HG03432 (cell line): ENCODE measurements around the gene C1orf105.
"Not testable (repeated sequence)": the region's sequence is repeated elsewhere in the genome, so short reads cannot be mapped to it uniquely, and the experiment has no call there.

ENCODE experiments used
- ATAC-seq: cut with Tn5 transposase; IDR thresholded peaks from one replicate; pipeline ENCODE4 v1.9.1; 2021; ENCODE audit warnings: mild to moderate bottlenecking, moderate library complexity; ENCODE audit not compliant: unreplicated experiment

C1orf105 gene

DNA sequence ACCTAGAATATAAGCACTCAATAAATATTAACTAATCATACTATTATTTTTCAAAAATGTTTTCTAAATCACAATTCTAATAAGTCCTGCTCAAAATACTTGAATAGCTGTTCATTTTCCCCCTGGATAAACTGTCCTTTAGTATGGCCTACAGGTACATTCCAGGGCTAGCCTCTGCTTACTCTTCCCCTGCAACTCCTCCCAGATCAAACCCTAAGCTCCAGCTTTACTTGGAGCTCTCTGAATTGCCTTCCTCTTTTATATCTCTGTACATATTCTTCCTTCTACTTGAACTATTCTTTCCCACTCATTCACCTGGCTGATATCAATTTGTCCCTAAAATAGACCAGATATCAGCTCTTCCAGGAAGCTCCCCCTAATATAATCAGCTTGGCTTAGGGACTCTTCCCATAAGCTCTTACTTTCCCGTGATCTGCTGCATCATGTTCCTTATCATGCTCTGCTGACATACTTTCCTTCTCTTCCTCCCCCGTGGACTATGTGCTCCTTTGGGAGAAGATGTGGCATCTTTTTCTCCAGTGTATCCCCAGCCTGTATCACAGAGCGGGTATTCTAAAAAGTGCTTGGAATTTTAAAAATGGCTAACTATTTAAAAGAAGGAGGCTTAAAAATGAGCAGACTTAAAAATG lies 66.4 kb downstream of the C1orf105 start:
- no peak for ATAC-seq

DNA sequence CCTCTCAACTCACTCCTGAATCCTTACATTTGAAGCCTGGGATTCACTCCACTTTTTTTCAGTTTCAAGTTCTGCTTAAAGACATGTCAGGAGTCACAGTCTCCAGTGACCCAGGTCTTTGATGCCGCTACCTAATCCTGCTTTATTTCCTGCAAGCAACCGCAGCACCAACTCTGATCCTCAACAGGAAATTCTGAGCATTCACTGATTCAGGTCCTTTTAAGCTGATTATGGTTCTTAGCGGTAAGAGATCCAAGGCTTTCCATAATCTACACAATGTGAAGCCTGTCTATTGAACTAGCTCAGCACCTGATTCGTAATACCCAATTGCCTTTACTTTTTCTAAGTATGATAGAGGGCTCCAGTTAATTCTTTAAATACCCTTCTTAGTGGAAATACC lies 67.1 kb downstream of the C1orf105 start:
- no peak for ATAC-seq

DNA sequence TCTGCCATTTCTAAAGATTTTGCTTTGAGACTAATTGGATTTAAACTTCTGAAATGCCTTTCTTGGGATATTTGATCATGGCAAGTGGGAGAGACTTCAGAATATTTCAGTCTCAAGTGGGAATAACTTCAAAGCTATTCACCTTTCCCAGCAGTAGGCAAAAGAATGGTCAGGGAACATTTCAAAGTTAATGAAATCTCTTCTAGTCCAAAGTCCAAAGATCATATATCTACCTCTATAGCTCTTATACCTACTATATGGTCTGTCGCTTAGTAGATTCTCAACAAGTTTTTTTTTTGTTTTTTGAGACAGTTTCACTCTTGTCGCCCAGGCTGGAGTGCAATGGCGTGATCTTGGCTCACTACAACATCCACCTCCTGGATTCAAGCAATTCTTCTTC lies 67.9 kb downstream of the C1orf105 start:
- ATAC-seq, result no peak

DNA sequence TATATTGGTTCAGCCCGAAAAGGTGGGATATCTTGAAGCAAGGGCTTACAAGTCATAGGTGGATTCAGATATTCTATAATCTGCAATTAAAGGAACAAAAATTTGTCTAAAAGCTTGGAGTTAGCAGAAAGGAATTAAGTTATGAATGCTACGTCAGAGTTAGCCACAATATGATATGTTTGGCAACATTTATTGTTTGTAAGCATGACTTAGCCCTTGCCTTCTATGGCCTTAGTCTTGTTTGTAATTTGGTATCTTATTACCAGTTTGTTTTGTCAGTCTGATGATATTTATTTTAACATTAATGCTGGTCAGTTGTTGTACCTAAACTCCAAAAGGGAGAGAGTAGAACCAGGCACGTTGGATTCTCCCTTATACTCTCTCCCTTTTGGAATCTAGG lies 69.4 kb downstream of the C1orf105 start:
- ATAC-seq, result no peak

DNA sequence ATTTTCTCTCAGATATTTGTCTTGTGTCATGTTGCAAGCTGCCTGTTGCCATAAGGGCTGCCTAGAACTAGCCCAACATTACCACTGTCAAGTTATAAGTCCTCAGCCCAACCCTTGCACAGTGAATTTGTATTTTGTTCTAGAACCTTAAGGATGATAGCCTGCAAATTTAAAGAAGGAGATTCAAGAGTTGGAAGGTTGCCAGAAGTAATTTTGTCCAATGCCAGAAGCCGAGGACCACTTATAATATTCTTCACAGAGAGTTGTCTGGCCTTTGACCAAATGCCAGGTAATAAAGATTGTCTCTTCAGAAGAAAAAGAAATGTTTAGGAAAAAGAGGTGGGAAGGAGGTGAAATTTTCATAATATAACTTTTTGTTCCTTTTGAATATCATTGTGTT lies 71.9 kb downstream of the C1orf105 start:
- no peak for ATAC-seq

DNA sequence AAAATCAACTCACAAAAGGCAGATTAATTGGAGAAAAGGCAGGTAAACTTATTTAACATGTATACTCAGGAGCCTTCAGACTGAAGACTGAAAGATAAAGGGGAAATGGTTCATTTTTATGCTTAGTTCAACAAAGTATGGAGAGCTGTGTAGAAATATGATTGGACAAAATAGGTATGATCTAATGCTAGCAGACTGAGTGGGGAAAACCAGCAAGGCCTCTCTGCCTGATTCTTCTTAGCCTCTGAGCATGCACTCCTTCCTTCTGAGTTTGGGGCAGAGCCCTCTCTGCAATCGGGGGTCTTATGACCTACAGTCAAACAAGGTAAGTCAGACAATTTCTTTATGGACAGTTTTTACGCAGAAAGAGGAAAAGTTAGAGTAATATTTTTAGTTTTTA lies 73.7 kb downstream of the C1orf105 start:
- ATAC-seq, result no peak

DNA sequence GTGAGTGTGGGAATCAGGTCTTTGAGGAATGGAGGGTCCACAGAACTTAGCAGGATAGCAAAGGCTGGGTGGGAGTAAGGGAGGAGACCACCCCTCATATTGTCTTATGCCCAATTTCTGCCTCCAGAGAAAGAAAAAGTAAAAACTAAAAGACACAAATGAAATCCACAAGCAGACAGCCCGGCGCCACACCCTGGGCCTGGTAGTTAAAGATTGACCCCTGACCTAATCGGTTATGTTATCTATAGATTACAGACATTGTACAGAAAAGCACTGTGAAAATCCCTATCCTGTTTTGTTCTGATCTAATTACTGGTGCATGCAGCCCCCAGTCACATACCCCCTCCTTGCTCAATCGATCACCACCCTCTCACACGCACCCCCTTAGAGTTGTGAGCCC lies 75.6 kb downstream of the C1orf105 start:
- ATAC-seq, result not testable (repeated sequence)

DNA sequence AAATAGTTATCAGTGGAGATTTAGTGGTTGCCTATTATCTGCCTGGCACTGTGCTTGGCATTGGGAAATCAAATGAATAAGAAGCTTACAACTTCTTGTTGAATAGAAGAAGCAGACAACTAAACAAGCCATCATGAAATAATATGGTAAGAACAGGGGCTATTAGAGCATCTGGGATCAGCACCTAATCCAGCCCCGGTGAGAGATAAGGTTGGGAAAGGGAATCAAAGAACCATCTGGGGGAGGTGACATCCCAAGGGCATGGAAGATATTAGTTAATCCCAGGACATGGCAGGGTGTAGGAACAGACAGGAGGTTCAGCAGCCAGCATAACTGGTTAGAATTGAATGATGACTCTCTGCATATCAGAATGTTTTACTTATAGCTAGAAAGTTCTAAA lies 76.2 kb downstream of the C1orf105 start:
- ATAC-seq, result no peak

DNA sequence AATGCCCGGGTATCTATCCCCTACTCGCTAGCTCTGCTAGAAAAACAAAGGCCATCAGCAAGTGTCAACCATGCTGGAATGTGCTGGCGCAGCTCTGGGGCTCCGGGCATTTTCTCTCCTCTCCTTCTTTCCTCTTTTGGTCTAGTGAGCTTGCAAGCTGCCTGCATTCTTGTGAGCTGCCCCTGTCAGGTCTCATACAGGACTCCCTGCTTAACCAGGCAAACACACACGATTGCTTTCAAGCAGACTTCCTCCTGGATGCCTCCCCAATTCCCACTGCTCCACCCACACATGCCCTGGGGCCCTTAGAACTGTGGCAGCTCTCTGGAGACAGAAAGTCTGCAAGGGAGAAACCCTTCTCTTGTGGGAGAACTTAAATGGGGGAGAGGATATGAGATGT lies 76.7 kb downstream of the C1orf105 start:
- no peak for ATAC-seq

DNA sequence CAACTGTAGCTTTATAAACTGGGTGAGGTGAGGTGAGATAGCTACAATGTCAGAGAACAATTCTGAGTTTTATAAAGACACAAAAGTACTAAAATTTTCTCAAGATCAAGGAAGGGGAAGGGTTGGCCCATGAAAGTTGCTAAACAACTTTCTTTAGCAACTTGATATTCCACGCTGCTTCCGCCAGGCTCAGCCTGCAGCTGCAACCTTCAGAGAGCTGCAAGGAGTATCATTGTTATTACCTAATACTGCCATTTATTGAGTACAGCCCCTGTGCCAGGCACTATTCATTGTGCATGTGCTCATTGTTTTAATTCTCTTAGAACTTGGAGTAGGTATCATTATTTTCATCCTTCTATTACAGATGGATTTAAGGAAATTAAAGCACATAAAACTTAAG lies 78.4 kb downstream of the C1orf105 start:
- ATAC-seq, result no peak

DNA sequence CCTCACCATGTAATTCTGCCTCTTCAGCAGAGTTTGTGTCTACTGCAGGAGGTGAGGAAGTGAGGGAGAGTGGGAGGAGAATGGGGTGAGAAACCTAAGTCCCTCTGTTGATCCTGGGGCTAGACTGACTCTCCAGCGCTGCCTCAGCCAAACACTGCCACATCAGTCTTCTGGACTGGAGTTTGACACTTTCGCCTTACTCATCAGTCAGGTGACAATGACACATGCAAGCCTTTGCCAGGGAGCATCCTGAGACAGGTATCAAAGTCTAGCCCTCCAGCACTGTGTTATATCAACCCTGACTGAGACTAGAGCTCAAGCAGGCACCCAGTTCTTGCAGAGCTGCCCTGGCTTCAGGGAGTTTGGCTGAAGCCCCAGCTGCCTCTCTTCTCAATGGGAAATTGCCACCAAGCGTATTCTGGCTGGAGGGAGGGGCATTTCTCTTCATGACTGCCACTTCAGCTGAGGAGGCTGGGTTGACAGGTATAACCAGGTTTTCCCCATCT lies 79.2 kb downstream of the C1orf105 start:
- ATAC-seq, result no peak

DNA sequence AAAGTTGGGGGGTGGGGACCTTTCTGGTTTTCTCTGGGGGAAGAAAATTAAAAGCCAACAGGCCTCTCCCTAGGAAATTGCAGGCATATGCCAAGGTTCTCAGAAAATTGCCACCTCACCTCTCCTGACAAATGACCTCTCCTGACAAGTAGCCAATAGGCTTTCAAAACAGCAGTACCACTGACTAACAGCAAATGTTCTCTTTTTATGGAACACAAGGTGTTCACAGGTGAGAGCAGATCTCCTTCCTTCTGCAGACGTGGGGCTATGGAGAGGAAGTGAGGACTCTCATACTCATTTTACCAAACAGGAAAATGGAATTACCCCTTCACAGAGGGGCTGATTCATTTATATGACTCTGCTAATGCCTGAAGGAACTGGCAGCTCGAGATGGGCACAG lies 79.7 kb downstream of the C1orf105 start:
- no peak for ATAC-seq

DNA sequence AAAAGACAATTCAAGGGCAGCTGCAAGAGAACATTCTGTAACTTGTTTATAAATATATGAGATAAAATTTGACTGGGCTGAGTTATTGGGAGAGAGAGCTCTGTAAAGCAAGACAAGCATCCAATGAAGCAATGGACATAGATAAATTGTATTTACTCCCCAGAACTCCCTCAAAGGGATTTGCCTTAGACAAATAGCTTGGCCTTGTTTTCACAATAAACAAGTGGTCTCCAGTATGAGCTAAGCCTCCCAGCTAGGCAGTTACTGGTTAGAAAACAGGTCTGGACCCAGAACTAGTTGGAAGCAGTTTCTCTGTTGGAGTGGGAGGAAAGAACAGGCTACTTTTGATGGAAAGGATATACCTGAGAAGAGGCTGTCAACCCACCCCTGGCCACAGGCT lies 87.3 kb downstream of the C1orf105 start:
- no peak for ATAC-seq

DNA sequence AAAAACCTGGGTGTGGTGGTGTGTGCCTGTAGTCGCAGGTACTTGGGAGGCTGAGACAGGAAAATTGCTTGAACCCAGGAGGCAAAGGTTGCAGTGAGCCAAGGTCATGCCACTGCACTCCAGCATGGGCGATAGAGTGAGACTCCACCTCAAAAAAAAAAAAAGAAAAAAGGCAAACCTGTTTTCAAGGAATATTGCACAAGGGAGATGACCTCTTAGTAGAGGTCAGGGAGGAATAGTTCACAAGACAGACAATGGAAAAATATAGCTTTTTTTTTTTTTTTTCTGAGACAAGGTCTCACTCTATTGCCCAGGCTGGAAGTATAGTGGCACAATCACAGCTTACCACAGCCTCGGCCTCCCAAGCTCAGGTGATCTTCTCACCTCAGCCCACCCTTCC lies 90.0 kb downstream of the C1orf105 start:
- ATAC-seq, result no peak

DNA sequence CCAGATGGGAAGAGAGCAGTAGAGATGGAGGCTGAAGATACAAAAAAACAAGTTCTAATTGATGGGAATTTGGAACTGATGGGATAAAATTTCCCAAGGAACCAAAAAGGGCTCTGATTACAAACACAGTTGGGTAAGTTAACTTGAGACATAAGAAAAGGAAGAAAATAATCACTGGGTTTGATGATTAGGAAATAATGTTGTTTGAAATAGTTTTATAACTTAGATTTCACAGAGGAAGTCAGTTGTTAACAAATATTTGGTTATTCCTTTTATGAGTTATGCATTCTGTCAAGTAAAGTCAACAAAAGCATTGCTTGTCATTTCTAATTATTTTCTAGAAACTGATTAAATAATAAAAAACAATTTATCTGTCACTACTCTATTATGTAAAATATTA lies 92.1 kb downstream of the C1orf105 start:
- ATAC-seq, result no peak

DNA sequence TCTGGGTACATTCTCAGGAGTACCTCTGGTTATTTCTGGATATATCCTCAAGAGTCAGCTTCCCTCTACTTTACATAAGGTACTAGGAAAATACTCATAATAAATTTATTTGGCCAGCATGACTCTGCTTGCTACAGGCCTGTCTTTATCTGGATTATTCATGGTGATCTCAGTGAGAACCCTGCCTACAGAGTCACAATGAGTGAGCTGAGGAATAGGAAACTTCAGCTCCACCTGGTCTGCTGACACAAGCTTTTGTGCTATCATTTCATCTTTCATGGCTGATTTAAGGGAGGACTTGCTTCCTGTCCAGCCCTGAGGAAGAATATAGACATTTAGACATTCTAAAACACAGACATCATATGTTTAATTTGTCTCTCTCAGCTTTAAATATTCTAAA lies 93.0 kb downstream of the C1orf105 start:
- ATAC-seq, result no peak

DNA sequence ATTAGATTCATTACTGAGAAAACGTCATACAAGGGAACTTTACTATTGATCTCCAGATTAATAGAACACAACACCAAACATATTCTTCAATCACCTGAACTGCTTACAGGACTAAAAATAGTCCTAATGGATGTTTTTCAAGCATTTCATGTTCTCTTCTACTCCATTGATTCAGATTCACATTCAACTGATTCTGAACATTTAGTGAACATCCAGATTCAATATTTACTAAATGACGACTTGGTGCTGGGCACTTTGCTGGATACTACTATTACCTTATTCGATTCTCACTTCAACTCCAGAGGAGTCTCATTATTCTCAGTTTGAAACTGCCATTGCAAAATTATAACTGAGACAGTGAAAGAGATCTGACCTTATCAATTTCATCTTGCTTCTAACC lies 93.6 kb downstream of the C1orf105 start:
- ATAC-seq, result no peak

DNA sequence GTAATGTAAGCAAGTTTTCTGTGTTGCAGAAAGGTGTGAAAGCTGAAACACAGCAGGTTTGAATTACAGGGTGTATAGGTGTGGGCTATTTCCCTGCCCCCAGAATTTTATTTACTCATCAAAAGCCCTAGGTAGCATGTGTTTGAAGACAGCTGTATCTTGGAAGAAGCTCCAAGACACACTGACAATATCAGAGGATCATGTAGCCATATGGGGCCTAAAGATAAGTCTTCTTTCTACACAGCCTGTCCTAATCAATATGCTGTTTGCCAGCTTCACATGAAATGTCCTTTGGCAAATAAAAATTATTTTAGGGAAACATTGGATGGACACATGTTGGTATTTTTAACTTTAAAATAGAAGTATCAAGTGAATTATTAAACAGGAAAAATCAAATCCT lies 95.0 kb downstream of the C1orf105 start:
- ATAC-seq, result no peak

DNA sequence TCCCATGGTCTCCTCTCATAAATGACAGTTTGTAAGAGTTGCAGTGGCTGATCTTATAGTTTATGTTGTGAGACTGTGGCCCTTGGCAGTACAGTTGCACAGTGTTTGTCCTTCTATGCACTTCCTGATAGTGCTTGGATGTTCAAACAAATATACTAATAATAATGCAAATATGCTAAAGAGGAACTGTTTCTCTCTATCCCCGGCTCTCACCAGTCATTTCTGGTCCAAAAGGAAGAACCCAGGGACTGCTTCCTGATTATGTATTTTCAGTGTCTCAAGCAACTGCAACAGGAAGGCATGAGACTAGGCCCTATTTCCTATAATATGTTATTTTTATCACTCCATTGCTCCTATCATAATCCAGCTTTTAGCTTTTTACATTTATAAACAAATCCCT lies 95.4 kb downstream of the C1orf105 start:
- ATAC-seq, result no peak

DNA sequence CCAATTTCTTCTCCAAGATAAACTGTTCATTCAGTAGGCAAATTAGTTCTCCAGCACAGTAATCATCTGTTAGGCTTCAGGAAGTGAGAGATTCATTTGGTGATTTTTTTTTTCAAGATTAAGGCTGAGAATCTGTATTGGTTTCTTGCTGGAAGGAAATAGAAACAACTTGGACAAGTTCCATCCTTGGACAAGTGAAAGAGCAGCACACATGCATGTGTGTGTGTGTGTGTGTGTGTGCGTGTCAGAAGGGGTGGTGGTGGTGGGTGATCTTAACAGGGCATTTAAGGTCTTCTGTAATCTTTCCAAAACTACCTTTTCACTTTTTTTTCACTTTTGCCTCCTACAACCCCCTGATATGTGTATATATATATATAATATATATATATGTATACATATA lies 96.6 kb downstream of the C1orf105 start:
- no peak for ATAC-seq

DNA sequence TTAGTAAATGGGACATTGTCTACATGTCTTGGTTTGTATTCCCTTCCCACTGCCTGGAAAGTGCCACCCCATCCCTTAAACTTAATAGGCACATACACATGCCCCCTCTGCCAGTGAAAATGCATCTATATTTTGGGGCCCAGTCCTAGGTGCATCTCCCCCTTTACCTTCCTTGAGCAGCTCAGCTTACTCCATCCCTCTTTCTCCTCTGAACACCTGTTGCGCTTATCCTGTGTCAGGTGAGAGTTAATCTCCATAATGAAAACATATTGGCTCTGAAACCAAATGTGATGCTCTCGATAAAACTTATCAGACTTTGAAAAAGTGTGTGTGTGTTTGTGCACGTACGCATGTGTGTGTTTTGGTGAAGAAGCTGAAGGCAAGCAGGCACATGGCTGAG lies 97.1 kb downstream of the C1orf105 start:
- ATAC-seq, result no peak
